NB4 (cell line): ENCODE data around the gene FUS.
"Not testable (repeated sequence)": the region's sequence is repeated elsewhere in the genome, so short reads cannot be mapped to it uniquely, and the experiment has no call there.

Source experiments
- CTCF ChIP-seq: IDR thresholded peaks from one replicate; pipeline ENCODE4 v1.5.1; 2012; ENCODE audit warnings: low read depth, low read length
- MAX ChIP-seq: IDR thresholded peaks from 2 replicates; pipeline ENCODE4 v1.6.1; 2011; ENCODE audit warnings: low read depth, low read length
- MYC ChIP-seq: IDR thresholded peaks from 2 replicates; pipeline ENCODE4 v1.6.1; 2011; ENCODE audit warnings: low read depth, low read length
- POLR2A ChIP-seq: IDR thresholded peaks from 2 replicates; pipeline ENCODE4 v1.6.1; 2011; ENCODE audit warnings: mild to moderate bottlenecking; ENCODE audit not compliant: insufficient read length; ENCODE audit errors: extremely low read depth

GRCh38 chr16:31195861-31196260 lies 15.9 kb downstream of the FUS start:
- TF ChIP-seq CTCF, POLR2A, MAX, MYC: not testable (repeated sequence)
